ENCODE measurements around the gene HLA-DMA.

The HLA-DMA gene

DNA sequence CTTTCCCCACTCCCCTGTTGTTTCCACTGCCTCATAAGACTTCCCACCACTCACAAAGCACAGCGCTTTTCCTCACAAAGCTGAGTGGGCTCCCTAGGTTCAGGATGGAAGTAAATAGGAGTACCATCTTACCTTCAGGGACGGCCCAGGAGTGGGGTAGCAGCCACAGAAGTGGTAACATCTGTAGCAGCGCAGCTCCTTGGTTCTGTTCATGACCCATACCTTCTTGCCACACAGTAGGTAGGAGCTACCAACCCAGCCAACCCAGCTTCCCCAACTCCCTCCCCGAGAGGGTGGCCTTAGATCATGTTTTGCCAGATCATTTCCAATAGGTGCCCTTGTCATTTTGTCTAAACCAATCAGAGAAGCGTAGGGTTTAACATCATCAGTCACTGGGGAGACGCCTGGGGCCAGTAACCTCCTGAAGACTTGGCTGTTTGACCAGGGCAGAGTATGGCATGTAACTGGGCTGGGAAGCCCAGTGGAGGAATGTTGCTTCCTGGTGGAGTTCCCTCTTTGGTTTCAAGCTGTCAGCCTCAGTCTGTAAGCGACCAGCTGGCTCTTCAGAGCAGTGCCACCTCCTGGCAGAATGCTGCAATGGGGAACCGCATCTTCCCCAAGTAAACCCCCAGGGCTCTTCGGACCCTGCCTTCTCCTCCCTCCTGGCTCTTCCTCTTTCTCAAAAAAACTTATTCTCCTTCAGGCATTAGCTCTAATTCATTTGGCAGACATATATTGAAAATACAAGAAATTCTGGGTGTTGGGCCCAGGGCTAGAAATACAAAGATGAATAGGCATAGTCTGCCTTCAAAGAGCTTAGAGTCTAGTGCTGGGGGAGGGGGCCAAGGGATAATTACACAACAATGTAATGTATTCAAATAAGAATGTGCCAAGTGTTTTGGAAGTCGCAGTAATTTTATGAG is at the start of gene HLA-DMA:
HLA-DMA (minus strand) TSS at position 281 of the 923 bp plus-strand sequence; CDS start at position 220, 61 bp downstream.
- H3K4me1 ChIP-seq (ENCODE audit: control insufficient read depth, insufficient read depth, low read length): peaks cover 40% of the 10 kb centered on the region
- peak within 1 kb of the TSS; percentile 58 for H3K9ac ChIP-seq (ENCODE audit: low read length)
- H3K36me3 ChIP-seq (ENCODE audit: control insufficient read depth, insufficient read depth, low read length, severe bottlenecking): no peaks in the 10 kb centered on the region
- no peaks in the 10 kb centered on the region for H3K27me3 ChIP-seq (replicated peaks; ENCODE audit: control insufficient read depth, insufficient read depth, low read length)
- peak within 1 kb of the TSS; percentile 78 for H3K4me3 ChIP-seq (ENCODE audit: low read length)
- H3K9me3 ChIP-seq (ENCODE audit: control insufficient read depth, low read length): no peaks in the 10 kb centered on the region
- peak; percentile 96 for DNase-seq (ENCODE audit: low read depth)

DNA sequence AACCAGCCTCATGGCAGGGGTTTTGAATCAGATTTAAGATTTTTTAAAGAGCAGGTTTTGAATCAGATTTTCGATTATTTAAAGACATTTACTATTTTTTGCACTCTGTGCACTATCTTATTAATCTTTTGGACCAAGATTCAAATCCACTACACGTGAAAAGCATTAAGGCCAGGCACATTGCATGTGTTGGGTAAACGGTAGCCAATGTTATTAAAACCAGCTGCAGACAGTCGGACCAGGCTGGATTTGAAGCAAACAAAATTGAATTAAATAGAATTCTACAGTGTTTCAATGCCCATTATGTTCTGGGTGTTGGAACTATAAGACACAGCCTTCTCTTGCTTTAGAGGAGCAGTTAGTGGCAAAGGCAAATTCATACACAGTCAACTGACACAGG is 48.8 kb upstream of the HLA-DMA start:
- H3K4me1 ChIP-seq (ENCODE audit: control insufficient read depth, insufficient read depth, low read length): no peaks in the 10 kb centered on the region
- peaks cover 47% of the 10 kb centered on the region for H3K27me3 ChIP-seq (replicated peaks; ENCODE audit: control insufficient read depth, insufficient read depth, low read length)
- H3K9me3 ChIP-seq (ENCODE audit: control insufficient read depth, low read length): no peaks in the 10 kb centered on the region
- no peaks in the 10 kb centered on the region for H3K36me3 ChIP-seq (ENCODE audit: control insufficient read depth, insufficient read depth, low read length, severe bottlenecking)
- H3K9ac ChIP-seq (ENCODE audit: low read length): no peak overlapping the region
- no peak for DNase-seq (ENCODE audit: low read depth)
- no peak overlapping the region for H3K4me3 ChIP-seq (ENCODE audit: low read length)

DNA sequence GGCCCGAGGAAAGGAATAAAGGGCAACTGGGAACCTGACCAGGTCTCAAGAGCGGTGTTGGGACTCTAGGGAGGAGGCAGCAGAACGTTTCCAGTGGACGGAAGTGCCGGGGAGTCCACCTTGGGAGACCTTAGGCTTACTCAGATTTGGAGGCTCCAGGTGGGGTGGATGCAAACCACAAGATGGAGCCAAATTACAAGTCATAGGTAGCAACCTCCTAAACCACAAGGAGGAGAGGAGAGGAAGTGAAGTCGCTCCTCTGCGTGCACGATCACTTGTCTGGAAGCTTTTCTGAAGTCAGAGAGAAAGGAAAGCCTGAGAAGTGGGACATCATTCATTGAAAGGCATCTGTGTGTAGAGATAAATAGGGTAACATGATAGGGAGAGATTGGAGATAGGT is 47.2 kb upstream of the HLA-DMA start:
- H3K9ac ChIP-seq (ENCODE audit: low read length): no peak overlapping the region
- DNase-seq (ENCODE audit: low read depth): no peak
- H3K4me1 ChIP-seq (ENCODE audit: control insufficient read depth, insufficient read depth, low read length): no peaks in the 10 kb centered on the region
- H3K27me3 ChIP-seq (replicated peaks; ENCODE audit: control insufficient read depth, insufficient read depth, low read length): peaks cover 40% of the 10 kb centered on the region
- no peaks in the 10 kb centered on the region for H3K9me3 ChIP-seq (ENCODE audit: control insufficient read depth, low read length)
- H3K4me3 ChIP-seq (ENCODE audit: low read length): no peak overlapping the region
- H3K36me3 ChIP-seq (ENCODE audit: control insufficient read depth, insufficient read depth, low read length, severe bottlenecking): no peaks in the 10 kb centered on the region

DNA sequence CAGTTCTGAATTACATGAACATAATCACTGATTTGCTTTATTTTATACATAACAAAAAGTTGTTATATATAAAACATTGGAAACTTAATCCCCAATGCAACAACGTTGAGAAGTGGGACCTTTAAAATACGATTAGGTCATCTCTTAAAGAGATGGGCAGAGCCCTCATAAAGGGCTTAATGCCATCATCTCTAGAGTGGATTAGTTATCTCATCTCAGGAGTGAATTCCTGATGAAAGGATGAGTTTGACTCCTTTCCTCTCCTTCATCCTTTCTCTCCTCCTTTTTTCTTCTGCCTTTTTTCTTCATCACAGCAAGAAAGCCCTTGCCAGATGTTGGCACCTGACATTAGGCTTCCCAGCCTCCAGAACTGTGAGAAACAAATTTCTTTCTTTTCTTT is 42.6 kb upstream of the HLA-DMA start:
- Histone ChIP-seq H3K27me3 (replicated peaks; ENCODE audit: control insufficient read depth, insufficient read depth, low read length) (peaks cover 7% of the 10 kb centered on the region), H3K9ac (ENCODE audit: low read length) (no peak overlapping the region), H3K4me1 (ENCODE audit: control insufficient read depth, insufficient read depth, low read length) (no peaks in the 10 kb centered on the region), H3K4me3 (ENCODE audit: low read length) (no peak overlapping the region), H3K9me3 (ENCODE audit: control insufficient read depth, low read length) (no peaks in the 10 kb centered on the region), H3K36me3 (ENCODE audit: control insufficient read depth, insufficient read depth, low read length, severe bottlenecking) (no peaks in the 10 kb centered on the region)
- DNase-seq (ENCODE audit: low read depth): no peak

DNA sequence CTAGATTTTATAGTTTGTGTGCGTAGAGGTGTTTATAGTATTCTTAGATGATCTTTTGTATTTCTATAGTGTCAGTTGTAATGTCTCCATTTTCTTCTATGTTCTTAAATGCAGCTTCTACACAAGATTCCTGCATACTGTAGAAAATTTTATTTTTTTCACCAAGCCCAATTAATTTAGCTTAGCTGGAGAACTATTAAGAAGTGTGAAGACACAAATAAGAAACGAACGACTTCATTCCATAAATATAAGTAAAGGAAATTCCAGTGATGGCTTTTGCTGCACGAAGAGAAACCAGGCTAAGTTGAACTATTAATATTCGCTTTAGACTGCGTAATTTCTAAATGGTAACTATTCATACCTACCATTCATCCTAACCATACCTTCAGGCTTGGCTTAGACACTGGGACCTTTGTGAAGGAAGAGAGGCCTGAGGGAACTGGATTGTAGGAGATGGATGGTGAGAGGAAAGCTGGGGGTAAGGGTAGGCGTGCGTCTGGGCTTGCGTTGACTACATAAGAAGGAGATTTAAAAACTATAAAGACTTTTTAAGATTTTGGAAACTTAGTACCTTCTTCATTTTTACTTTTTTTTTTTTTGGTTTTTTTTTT is 40.6 kb upstream of the HLA-DMA start:
- Histone ChIP-seq H3K9ac (ENCODE audit: low read length) (no peak overlapping the region), H3K4me1 (ENCODE audit: control insufficient read depth, insufficient read depth, low read length) (no peaks in the 10 kb centered on the region), H3K27me3 (replicated peaks; ENCODE audit: control insufficient read depth, insufficient read depth, low read length) (no peaks in the 10 kb centered on the region), H3K4me3 (ENCODE audit: low read length) (no peak overlapping the region), H3K9me3 (ENCODE audit: control insufficient read depth, low read length) (no peaks in the 10 kb centered on the region), H3K36me3 (ENCODE audit: control insufficient read depth, insufficient read depth, low read length, severe bottlenecking) (no peaks in the 10 kb centered on the region)
- no peak for DNase-seq (ENCODE audit: low read depth)

DNA sequence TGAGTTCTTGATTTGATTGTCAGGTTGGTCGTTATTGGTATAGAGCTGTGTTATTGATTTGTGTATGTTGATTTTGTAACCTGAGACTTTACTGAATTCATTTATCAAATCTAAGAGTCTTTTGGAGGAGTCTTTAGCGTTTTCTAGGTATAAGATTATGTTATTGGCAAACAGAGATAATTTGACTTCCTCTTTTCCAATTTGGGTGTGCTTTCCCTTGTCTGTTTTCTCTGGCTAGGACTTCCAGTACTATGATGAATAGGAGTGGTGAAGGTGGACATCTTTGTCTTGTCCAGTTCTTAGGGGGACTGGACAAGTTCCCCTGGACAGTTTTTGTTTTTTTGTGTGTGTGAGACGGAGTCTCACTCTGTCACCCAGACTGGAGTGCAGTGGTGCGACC is 39.1 kb upstream of the HLA-DMA start:
- no peaks in the 10 kb centered on the region for H3K9me3 ChIP-seq (ENCODE audit: control insufficient read depth, low read length)
- H3K4me1 ChIP-seq (ENCODE audit: control insufficient read depth, insufficient read depth, low read length): no peaks in the 10 kb centered on the region
- no peaks in the 10 kb centered on the region for H3K27me3 ChIP-seq (replicated peaks; ENCODE audit: control insufficient read depth, insufficient read depth, low read length)
- H3K36me3 ChIP-seq (ENCODE audit: control insufficient read depth, insufficient read depth, low read length, severe bottlenecking): no peaks in the 10 kb centered on the region
- no peak overlapping the region for H3K4me3 ChIP-seq (ENCODE audit: low read length)
- DNase-seq (ENCODE audit: low read depth): no peak
- no peak overlapping the region for H3K9ac ChIP-seq (ENCODE audit: low read length)

DNA sequence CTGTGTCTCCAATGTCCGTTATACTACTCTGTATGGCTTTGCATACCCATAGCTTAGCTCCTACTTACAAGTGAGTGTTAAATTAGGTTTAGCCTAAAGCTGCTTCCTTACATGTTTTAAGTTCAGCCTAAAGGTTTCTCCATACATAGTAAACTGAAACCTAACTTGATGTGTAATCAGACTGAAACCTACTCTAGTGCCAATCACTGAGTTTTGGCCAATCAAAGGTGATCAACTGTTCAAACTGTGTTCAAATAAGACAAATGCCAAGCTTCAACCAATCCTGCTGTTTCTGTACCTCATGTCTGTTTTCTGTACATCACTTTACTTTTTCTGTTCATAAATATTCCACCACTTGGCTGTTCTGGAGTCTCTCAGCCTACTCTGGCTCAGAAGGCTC is 36.5 kb upstream of the HLA-DMA start:
- H3K9ac ChIP-seq (ENCODE audit: low read length): no peak overlapping the region
- no peak overlapping the region for H3K4me3 ChIP-seq (ENCODE audit: low read length)
- no peaks in the 10 kb centered on the region for H3K9me3 ChIP-seq (ENCODE audit: control insufficient read depth, low read length)
- no peaks in the 10 kb centered on the region for H3K36me3 ChIP-seq (ENCODE audit: control insufficient read depth, insufficient read depth, low read length, severe bottlenecking)
- no peaks in the 10 kb centered on the region for H3K4me1 ChIP-seq (ENCODE audit: control insufficient read depth, insufficient read depth, low read length)
- DNase-seq (ENCODE audit: low read depth): no peak
- no peaks in the 10 kb centered on the region for H3K27me3 ChIP-seq (replicated peaks; ENCODE audit: control insufficient read depth, insufficient read depth, low read length)

DNA sequence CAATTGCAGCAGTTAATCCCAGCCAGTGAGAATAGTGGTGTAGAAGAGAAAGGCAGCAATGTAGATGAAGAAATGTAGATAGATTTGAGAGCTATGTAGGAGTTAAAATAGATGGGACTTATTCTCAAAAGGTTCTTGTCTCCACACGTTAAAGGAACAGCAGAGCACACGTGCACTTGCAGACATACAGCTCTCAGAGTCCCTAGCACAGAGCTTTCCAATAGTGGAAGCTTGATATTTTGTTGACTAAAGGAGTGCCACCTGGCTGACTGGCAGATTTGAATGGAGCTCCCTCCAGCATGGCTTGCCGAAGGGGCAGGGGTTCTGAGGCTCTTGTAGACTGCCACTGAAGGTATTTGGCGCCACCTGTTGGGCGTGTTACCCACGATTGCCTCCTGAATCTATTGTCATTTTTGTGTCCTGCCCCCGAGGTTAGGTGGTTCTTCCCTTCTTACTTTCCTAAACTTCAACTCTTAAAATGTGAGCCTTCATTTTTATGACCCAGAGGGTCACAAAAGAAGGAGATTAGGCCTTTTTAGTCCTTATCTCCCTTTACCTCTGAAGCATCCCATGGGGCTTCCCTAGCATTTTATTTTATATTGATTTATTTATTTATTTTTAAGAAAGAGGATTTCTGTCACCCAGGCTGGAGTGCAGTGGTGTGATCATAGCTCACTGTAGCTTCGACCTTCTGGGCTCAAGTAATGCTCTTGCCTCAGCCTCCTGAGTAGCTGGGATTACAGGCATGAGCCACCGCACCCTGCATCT is 31.9 kb upstream of the HLA-DMA start:
- Histone ChIP-seq H3K27me3 (replicated peaks; ENCODE audit: control insufficient read depth, insufficient read depth, low read length) (no peaks in the 10 kb centered on the region), H3K4me1 (ENCODE audit: control insufficient read depth, insufficient read depth, low read length) (peaks cover 19% of the 10 kb centered on the region), H3K4me3 (ENCODE audit: low read length) (no peak overlapping the region), H3K36me3 (ENCODE audit: control insufficient read depth, insufficient read depth, low read length, severe bottlenecking) (peaks cover 37% of the 10 kb centered on the region), H3K9ac (ENCODE audit: low read length) (no peak overlapping the region), H3K9me3 (ENCODE audit: control insufficient read depth, low read length) (no peaks in the 10 kb centered on the region)
- peak; percentile 94 for DNase-seq (ENCODE audit: low read depth)

DNA sequence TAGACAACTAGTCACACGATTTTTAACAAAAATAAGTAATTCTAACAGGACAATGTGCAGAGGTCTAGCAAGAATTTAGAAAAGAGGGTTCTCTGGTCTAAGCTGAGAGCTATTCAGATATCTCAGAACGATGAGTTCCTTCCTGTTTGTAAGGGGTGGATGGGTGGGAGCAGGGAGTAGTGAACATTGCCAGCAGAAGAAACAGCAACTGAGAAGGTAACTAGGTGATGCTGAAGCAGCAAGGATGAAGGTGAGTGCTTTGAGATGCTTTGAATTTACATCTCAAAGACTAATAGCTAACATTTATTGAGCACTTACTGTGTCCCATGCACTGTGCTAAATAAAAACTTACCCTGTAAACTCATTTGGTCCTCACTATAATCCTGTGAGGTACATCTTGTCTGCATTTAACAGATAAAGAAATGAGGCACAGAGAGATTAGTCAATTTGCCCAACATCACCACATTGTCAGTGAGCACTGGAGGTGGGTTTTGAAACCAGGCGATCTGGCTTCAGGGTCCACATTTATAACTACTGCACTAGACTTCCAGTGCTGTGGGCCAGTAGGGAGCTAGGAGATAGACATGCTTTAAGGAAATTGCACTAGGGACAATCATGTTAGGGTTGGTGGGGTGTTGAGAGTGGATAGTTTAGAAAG is 31.2 kb upstream of the HLA-DMA start:
- Histone ChIP-seq H3K4me3 (ENCODE audit: low read length) (no peak overlapping the region), H3K27me3 (replicated peaks; ENCODE audit: control insufficient read depth, insufficient read depth, low read length) (no peaks in the 10 kb centered on the region)
- peak; percentile 13 for DNase-seq (ENCODE audit: low read depth)

DNA sequence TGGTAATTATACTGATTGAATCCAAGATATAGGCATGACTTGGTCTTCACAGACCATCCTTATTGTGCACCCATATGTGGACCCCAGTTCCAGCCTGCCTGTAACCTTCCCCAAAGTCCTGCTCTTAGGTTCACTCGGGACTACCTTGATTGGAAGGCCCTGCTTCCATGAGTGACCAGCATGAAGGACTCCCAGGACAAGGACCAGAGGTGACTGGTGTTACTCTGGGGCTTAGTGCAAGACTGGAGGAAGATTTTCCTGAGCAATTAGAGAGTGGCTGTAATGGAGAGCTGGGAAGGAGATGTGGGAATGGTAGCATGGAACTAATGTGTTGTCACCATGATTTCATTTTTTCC is 30.6 kb upstream of the HLA-DMA start:
- peaks cover 50% of the 10 kb centered on the region for H3K36me3 ChIP-seq (ENCODE audit: control insufficient read depth, insufficient read depth, low read length, severe bottlenecking)
- H3K9me3 ChIP-seq (ENCODE audit: control insufficient read depth, low read length): no peaks in the 10 kb centered on the region
- H3K4me1 ChIP-seq (ENCODE audit: control insufficient read depth, insufficient read depth, low read length): peaks cover 28% of the 10 kb centered on the region
- no peak overlapping the region for H3K9ac ChIP-seq (ENCODE audit: low read length)
- no peak overlapping the region for H3K4me3 ChIP-seq (ENCODE audit: low read length)
- no peaks in the 10 kb centered on the region for H3K27me3 ChIP-seq (replicated peaks; ENCODE audit: control insufficient read depth, insufficient read depth, low read length)
- DNase-seq (ENCODE audit: low read depth): no peak

More for the DNA sequence above, 31.2 kb upstream of the HLA-DMA start:
- H3K4me1 ChIP-seq (ENCODE audit: control insufficient read depth, insufficient read depth, low read length): peaks cover 25% of the 10 kb centered on the region
- no peaks in the 10 kb centered on the region for H3K9me3 ChIP-seq (ENCODE audit: control insufficient read depth, low read length)
- no peak overlapping the region for H3K9ac ChIP-seq (ENCODE audit: low read length)
- peaks cover 44% of the 10 kb centered on the region for H3K36me3 ChIP-seq (ENCODE audit: control insufficient read depth, insufficient read depth, low read length, severe bottlenecking)
